Measurements from ENCODE around the gene LINC00632. TPM values are rescaled to one million over a fixed set of nuclear protein-coding genes. Genes with fewer than 3 reads are reported as not detected.

The LINC00632 gene
- total RNA-seq, 1 donor from 2014 or later: 0.29 TPM

DNA sequence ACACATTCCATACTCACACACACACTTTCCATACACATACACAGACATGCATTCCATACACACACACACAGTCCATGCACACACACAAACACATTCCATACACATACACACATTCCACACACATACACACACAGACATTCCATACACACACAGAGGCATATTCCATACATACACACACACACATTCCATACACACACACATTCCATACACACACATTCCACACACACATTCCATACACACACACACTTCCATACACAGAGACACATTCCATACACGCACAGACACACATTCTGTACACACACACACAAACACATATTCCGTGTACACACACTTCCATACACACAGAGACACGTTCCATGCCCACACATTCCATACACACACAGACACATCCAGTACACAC, 14.8 kb downstream of the LINC00632 start:
- no peak overlapping the region for H3K4me3 ChIP-seq (ENCODE audit: low read depth, low read length)
- no peak for DNase-seq (ENCODE audit: low read depth)
- TF ChIP-seq, protein P1, sequence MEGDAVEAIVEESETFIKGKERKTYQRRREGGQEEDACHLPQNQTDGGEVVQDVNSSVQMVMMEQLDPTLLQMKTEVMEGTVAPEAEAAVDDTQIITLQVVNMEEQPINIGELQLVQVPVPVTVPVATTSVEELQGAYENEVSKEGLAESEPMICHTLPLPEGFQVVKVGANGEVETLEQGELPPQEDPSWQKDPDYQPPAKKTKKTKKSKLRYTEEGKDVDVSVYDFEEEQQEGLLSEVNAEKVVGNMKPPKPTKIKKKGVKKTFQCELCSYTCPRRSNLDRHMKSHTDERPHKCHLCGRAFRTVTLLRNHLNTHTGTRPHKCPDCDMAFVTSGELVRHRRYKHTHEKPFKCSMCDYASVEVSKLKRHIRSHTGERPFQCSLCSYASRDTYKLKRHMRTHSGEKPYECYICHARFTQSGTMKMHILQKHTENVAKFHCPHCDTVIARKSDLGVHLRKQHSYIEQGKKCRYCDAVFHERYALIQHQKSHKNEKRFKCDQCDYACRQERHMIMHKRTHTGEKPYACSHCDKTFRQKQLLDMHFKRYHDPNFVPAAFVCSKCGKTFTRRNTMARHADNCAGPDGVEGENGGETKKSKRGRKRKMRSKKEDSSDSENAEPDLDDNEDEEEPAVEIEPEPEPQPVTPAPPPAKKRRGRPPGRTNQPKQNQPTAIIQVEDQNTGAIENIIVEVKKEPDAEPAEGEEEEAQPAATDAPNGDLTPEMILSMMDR (conservative IDR thresholded peaks at IDR 0.05; ENCODE audit: low read depth, low read length): no peak

DNA sequence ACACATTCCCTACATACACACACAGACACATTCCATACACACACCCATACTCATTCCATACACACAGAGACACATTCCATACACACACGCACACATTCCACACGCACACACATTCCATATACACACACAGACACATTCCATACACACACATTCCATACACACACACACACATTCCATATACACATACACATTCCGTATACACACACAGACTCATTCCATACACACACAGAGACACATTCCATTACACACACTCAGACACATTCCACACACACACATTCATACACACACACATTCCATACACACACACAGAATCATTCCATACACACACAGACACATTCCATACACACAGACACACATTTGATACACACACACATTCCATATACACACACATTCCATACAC, 15.2 kb downstream of the LINC00632 start:
- TF ChIP-seq, protein P1 (conservative IDR thresholded peaks at IDR 0.05; ENCODE audit: low read depth, low read length): no peak
- no peak overlapping the region for H3K4me3 ChIP-seq (ENCODE audit: low read depth, low read length)
- DNase-seq (ENCODE audit: low read depth): peak; percentile 16

DNA sequence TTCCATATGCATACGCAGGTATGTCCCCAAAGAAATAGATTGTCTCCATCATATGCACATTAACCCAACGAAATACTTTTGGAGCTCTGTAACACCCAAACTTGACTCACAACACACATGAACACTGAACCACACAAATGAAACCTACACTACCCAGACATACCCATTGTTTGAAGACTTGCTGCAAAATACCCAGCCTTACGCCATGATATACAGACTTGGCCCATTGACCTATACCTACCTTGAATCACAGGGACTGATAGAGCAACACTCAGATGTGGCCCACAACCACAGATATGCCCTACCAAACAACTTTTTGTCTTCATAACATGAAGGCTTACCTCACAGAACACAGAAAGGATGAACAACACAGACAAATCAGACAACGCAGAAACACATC, 15.9 kb downstream of the LINC00632 start:
- TF ChIP-seq, protein P1 (conservative IDR thresholded peaks at IDR 0.05; ENCODE audit: low read depth, low read length): no peak
- no peak for DNase-seq (ENCODE audit: low read depth)
- H3K4me3 ChIP-seq (ENCODE audit: low read depth, low read length): no peak overlapping the region

DNA sequence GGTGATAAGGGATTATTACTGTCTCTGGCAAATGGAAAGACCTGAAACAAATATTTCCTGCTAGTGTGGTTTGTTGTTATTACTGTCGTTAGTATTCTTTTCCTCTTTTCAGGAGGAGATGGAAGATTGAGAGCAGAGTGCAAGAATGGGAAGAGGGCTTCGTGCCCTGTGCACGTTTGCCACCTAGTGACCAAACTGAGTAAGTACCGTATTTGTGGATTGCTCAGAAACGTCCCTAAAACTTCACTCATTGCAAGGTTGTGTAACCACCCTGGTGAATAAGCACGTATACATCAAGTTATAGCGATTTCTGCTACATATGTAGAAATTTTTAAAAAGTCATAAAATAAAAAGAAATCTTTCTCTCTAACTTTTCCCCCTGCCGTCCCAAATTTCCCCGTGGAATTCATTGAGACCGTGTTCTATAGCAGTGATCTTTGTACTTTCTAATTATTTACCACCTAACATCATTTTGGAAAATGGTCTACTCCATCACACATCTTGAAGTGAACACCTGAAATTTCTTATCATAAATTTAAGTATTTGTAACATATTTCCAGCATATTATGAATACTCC, 24.3 kb downstream of the LINC00632 start:
- no peak overlapping the region for H3K4me3 ChIP-seq (ENCODE audit: low read depth, low read length)
- DNase-seq (ENCODE audit: low read depth): no peak
- TF ChIP-seq, protein P1 (conservative IDR thresholded peaks at IDR 0.05; ENCODE audit: low read depth, low read length): peak; percentile 73

DNA sequence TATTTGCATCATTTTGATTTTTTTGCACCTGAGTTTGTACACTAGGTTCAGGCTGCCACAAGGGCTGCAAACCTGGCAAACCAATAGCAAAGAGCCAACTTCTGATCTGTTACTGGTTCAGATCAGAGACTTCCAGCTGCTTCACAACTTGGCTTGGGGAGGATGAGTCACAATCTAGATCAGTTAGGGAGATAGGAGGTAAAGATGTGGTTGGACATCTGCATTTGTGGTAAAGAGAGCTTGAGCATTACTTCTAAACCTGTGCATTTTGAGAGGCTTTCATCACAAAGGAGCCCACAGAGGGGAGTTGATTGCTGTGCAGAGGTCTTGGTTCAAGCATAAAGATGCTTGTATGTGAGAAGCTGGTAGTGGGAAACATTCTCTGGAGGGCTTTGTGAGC, 34.5 kb downstream of the LINC00632 start:
- TF ChIP-seq, protein P1 (conservative IDR thresholded peaks at IDR 0.05; ENCODE audit: low read depth, low read length): no peak
- no peak overlapping the region for H3K4me3 ChIP-seq (ENCODE audit: low read depth, low read length)
- DNase-seq (ENCODE audit: low read depth): no peak

DNA sequence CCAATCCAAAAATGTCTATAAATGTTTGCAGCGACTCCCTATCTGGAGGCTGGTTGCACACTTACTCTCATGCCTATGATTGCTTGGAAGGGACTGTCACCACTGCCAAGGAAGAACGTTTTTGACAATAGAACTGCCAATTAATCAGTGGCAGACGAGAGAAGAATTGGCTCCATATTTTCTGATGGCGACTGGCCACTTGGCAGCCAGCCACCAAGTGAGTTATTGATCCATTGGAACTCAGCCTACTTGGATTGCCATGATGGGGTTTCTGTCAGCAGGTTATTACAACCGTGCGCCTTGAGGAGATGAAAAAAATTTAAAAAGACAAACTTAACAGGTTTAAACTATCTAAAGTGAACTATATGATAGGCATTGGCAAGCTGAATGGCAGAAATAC, 47.4 kb downstream of the LINC00632 start:
- TF ChIP-seq, protein P1 (conservative IDR thresholded peaks at IDR 0.05; ENCODE audit: low read depth, low read length): no peak
- no peak for DNase-seq (ENCODE audit: low read depth)
- no peak overlapping the region for H3K4me3 ChIP-seq (ENCODE audit: low read depth, low read length)

DNA sequence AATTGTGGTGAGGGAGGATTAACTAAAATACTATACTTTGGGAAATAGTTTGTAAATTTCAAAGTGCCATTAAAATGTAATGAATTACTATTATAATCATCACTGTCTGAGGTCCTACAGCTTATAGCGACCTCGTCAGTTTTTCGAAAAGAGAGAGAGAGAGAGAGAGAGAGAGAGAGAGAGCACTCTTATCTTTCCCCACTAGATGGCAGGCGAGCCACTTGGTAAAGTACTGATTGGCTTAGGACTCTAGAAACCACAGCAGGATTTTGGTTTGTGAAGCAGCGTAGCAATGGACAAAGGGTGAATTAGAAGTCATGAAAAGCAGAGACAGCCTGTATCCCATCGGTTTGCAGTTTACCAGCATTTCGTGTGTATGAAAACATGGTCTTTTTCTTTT, 52.5 kb downstream of the LINC00632 start:
- H3K4me3 ChIP-seq (ENCODE audit: low read depth, low read length): no peak overlapping the region
- TF ChIP-seq, protein P1 (conservative IDR thresholded peaks at IDR 0.05; ENCODE audit: low read depth, low read length): peak; percentile 75
- DNase-seq (ENCODE audit: low read depth): no peak

Measured in epithelial cell of proximal tubule (primary cell).